ENCODE data around the gene DYNC1I2.
A peak's percentile ranks its signal among the peaks of the same experiment; 100 is the strongest.
"Not testable (repeated sequence)": the region's sequence is repeated elsewhere in the genome, so short reads cannot be mapped to it uniquely, and the experiment has no call there.

Gene DYNC1I2

DNA sequence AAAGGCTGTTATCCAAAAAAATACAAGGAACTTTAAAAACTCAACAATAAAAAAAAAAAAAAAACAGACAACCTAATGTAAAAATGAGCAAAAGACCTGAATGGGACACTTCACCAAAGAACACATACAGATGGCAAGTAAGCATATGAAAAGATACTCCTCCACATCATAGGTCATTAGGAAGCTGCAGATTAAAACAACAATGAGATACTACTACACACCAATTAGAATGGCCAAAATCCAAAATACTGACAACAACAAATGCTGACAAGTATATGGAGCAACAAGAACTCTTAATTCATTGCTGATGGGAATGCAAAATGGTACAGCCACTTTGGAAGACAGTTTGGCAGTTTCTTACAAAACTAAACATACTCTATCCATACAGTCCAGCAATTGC lies 84.2 kb downstream of the DYNC1I2 start:
- DNase-seq (ENCODE audit: insufficient read length, low spot score): no peak
- no peak for FAIRE-seq

DNA sequence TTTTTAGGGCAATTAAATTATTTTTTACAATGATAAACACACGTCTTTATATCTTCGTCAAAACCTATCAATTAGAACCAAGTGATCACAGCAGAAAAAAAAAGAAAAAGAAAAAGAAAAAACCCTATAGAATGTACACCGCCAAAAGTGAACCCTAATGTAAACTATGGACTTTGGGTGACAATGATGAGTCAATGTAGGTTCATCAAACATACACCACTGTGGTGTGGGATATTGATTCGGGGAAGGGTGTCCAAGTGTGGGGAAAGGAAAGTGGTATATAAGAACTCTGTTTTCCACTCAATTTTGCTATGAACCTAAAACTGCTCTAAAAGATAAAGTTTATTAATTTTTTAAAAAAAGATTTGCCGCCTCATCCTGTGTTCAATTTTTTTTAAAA lies 85.1 kb downstream of the DYNC1I2 start:
- no peak for FAIRE-seq
- DNase-seq (ENCODE audit: insufficient read length, low spot score): no peak

DNA sequence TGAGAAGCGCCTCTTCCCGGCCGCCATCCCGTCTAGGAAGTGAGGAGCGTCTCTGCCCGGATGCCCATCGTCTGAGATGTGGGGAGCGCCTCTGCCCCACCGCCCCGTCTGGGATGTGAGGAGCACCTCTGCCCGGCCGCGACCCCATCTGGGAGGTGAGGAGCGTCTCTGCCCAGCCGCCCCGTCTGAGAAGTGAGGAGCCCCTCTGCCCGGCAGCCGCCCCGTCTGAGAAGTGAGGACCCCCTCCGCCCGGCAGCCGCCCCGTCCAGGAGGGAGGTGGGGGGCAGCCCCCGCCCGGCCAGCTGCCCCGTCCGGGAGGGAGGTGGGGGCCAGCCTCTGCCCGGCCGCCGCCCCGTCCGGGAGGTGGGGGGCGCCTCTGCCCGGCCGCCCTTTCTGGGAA lies 87.3 kb downstream of the DYNC1I2 start:
- FAIRE-seq; DNase-seq (ENCODE audit: insufficient read length, low spot score): not testable (repeated sequence)

DNA sequence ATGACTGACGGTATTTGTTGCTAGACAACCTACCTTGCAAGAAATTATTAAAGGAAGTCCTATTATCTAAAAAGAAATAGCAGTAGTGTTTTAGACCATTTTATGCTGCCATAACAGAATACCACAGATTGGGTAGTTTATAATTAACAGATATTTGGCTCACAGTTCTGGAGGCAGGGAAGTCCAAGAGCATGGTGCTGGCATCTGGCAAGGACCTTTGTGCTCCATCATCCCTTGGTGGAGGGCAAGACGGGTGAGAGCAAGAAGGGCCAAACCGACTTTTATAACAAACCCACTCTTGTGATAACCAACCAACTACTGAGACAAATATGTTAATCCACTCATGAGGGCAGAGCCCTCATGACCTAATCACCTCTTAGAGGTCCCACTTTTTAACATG lies 91.2 kb downstream of the DYNC1I2 start:
- DNase-seq (ENCODE audit: insufficient read length, low spot score): no peak
- FAIRE-seq: no peak

DNA sequence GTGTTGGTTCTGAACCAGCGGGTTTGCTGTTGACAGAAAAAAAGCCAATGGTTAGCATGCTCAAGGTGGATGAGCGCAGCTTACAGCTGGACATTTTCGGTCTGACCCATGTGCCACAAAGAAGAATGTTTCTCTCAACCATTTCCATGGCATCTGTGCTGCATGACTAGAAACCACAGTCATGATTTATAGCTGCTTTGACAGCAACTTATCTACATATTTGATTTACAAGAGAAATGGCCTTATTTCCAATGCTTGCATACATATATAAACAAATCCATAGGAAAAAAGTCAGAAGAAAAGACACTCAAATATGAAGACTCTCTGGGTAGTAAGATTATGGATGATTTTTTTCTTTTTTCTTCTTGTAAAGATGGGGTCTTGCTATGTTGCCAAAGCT lies 98.2 kb downstream of the DYNC1I2 start:
- DNase-seq (ENCODE audit: insufficient read length, low spot score): no peak

DNA sequence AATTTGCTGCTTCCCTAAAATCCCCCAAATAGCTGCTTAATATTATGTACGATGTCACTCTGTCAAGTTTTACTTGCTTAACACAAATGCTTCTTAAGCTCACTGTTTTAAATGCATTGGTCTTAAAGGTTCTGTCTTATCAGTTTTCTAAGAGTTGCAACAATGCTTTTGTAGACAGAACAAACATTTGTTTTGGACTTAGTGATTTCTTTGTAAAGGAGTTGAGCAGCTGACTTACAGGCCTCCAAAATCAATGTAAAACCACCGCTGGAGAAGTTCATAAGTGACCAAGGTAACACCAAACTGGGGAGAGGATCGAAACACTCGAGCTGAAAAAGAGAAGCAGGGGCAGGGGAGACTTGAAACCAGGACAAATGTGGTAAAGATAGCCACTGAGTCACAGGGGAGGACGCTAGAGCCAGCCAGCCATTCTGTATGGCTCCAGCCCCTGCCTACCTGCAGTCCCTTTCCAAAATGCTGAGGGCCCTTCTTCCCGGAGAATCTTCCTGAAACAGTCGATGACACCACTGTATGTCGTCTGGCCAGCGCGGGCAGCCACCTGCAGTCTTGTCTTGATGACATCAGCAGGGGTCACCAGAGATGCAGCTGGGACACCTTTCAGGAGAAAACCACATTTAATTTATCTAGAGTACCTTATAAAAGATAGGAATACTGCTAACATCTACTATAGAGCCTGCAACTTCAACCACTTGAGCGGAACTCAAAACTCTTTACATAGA lies 100.2 kb downstream of the DYNC1I2 start:
- DNase-seq (ENCODE audit: insufficient read length, low spot score) (no peak), FAIRE-seq (no peak)

More for the DNA sequence above, 98.2 kb downstream of the DYNC1I2 start:
- peak; percentile 75 for FAIRE-seq

DNA sequence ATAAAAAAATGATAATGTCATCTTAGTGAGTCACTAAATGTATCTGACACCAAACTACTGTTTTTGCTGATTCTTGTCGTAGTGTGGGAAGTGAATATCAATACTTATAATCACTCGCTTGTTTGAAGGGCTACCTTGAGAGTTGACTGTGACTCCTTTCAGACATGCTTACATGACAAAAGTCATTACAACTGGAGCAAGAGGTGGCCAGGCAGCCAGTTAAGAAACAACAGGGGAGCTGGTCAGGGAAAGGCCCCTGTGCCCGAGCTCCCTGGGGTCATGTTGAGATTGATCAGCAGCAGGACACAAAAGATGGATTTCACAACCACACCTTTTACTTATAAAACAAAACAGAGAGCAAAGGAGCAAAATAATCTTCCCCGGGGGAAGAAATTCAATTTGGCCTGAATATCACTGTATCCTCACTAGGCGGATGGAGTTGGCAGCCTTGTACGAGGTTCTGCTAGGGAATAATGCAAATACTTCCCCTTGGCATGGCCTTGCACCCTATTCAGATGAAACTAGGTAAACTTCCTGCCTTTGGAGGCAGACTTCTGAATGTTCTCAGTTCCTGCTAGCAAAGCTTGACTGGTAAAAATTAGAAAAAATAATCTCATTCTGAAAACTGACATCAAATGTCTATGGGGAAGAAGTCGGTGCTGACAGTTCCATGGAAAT lies 101.2 kb downstream of the DYNC1I2 start:
- FAIRE-seq (no peak), DNase-seq (ENCODE audit: insufficient read length, low spot score) (no peak)

DNA sequence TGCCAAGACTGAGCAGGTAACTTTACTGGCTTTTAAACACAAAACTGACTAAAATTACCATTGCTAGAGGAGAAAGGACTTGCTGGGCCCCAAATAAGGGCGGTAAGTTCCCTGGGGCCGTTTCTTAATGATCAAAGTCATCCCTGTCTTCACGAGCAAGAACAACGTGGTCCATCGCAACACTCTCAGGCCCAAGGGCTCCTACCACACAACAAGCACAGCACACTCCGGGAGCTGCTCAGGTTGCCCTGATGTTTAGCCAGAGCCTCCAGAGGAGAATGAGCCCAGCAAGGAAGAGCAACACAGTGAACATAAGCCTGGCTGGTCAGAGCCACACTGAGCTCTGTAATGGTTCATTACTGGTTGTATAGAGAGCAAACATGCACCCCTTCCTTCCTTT lies 102.7 kb downstream of the DYNC1I2 start:
- FAIRE-seq (peak; percentile 16), DNase-seq (ENCODE audit: insufficient read length, low spot score) (no peak)

DNA sequence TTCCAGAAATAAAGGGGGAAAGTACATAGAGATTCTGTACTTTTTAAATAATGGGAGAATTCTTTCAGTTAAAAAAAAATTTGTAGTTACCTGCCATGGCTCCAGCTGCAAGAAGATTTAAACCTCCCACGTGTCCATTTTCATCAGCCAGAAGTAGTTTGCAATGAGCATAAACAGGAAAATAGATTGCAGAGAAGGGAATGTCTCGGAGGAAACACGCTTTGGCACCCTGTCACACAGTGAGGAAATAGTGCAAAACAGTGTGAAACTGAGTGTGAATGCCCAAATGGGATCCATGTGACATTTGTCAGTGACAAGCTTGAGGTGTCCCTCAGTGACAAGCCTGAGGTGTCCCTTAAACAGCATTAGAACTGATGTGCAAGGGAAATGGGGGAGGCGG lies 104.1 kb downstream of the DYNC1I2 start:
- FAIRE-seq (no peak), DNase-seq (ENCODE audit: insufficient read length, low spot score) (no peak)

DNA sequence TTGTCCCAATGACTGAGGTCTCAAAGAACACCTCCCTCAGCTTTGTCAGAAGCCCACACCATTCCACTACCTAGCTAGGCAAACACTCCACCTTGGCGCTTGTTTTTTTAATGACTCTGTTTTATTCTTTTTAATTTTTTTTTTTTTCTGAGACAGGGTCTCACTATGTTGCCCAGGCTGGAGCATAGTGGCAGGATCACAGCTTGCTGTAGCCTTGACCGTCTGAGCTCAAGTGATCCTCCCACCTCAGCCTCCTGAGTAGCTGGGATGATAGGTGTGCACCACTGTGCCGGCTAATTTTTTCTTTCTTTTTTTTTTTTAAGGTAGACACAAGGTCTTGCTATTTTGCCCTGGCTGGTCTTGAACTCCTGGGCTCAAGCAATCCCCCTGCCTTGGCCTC lies 104.9 kb downstream of the DYNC1I2 start:
- FAIRE-seq (no peak), DNase-seq (ENCODE audit: insufficient read length, low spot score) (no peak)

DNA sequence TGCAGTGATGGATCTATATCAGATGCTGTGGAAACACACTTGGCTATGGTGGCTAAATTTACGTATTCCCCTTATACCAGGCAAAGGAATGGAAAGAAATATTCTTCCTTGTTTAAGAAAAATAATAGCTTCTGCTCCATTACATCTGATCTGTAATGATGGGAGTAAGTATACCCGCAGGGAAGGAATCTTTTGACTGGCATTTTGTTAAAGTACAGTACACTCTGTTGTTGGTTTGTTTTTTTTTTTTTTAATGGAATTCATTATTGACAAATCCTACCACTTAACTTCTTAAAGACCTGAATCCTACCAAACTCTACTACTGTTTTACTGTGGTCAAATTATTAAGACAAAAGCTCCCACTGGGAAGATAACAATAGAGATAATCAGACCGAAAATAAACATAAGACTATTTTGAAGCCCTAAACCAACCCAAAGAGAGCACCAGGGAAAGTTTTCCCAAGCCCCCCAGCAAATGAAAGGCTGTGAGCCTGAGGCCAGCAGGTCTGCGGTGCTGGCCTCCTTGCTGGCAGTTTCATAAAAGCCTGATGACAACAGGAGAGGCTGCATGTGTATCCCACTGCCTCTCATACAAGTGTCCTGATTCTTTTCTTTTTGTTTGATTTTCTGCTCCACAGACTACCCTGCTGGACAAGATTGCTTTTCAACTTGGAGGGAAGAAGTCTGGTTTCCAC lies 105.8 kb downstream of the DYNC1I2 start:
- FAIRE-seq (no peak), DNase-seq (ENCODE audit: insufficient read length, low spot score) (no peak)

DNA sequence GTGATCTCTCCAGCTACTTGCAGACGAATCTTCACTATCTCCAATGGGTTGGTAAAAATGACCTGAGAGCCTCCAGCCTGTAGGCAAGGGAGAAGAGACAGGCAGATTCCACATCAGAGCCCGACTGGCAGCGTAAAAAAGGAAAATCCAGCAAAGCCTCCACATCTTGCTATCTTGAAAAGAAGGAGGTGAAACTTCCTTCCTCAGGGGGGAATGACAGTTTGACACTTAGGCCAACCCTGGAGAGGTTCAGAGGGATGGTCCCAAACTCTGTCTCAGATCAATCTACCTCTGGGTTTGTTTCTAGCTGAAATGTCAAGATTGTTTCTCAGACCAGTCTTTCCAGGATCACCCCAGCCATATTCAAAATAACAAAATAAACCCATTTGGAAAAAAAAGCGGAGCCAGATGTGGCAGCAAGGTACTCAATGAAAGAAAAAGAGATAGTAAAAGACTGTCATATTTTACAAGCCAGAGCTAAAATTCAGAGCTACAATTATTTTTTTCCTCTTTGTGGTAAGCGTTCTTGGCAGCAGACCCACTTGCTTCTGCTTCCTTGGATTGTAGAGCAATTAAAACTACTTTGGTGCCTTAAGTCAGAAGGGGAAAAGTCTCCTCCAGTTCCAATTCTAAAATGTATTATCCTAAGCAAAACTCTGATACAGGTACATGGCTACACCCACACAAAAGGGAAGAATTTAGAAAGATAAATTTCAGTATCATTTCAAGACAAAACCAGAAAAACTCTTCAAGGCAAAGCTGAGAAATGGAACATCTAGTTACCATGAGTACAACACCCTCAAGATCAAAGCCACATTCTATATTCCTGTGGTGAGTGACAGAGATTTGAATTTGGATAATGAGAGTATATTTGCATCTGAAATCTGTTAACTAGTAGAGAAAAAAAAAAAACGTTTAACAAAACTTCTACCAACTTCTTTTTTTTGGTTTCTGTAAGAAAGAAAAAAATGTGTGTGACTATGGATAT lies 106.7 kb downstream of the DYNC1I2 start:
- FAIRE-seq (no peak), DNase-seq (ENCODE audit: insufficient read length, low spot score) (no peak)

DNA sequence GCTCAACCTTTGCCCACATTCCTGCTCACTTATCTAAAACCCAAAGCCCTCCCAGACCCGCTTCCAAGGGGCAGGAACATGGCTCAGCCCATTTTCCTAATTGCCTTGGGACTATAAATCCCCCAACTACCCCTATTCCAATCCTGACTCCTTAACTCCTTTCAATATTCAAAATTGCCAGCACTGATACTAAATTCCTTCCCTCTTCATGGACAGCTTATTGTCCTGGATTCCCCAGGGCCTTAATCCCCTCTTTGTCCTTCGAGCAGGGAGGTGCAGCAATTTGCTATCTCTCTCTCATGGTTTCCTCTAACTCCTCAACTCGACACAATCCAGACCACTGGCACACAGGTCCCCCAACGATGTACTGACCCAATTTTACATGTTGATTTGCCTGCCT lies 107.6 kb downstream of the DYNC1I2 start:
- no peak for DNase-seq (ENCODE audit: insufficient read length, low spot score)
- no peak for FAIRE-seq
